Measurements from ENCODE around the gene ERP27.

The ERP27 gene

DNA sequence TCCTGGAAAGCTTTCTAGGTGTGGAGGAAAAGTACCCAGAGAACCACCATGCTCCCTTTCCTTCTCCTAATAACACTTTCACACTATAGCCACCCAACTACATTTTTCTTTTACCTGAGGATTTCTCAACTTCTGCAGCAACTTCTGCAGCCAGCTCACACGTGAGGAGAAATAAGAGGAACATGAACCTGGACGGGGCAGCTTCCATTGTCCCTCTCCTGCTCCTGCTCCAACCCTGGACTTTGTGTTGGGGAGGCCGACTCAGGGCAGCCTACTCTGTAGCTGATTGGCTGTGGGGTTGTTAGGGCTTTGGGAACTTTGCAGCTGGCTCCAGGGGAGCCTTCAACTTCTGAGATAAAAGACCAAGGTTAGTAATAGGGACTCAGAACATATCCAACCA is at the start of gene ERP27:
TSS of gene ERP27 (minus strand) at position 237 of the 400 bp plus-strand sequence. CDS start at position 208, 29 bp downstream.
- DNase-seq, result no peak

DNA sequence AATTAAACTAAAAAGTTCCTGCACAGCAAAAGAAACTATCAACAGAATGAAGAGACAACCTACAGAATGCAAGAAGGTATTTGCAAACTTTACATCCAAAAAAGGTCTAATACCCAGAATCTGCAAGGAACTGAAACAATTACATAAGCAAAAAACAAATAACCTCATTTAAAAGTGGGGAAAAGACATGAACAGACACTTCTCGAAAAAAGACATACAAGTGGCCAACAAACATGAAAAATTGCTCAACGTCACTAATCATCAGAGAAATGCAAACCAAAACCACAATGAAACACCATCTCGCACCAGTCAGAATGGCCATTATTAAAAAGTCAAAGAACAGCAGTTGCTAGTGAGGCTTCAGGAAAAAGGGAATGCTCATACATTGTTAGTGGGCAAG is 49.7 kb upstream of the ERP27 start:
- no peak for DNase-seq

DNA sequence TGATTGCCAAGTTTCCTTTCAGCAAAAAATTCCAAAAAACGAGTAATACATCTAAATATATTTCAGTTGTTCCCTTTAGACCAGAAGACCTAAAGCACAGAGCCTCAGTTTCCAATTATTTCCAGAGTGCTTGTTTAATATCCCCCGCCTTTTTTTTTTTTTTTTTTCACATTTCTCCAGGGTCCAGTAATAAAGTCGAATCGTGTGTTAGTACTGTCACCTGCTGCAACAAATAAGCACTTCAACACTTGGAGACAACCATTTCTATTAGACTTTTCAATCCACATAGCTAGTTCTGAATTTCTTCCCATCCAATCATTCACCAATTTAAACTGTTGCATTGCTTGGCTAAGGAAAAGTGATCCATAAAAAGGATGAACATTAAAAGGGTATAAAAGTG is 48.1 kb upstream of the ERP27 start:
- DNase-seq, result peak; percentile 42

DNA sequence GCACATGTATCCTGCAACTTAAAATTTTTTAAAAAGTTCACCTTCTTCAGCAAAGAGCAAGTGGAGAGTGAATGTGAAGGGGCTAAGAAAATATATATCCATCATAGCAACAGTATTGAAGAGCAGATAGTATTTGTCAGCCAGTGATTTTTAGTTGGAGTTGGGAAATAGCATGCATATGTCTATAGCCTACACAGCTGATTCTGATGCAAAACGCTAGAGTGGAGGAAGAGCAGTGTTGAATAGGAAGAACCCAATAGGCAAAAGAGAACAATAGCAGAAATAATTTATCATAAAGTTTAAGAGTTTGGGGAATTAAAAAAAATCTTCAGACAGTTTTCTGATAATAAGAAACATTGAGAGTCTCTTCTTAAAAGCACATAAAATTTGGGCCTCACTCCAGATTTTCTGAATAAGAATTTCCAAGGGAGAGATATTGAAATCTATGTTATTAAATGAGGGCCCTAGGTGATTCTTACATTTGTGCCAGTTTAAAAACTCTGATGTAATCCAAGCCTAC is 46.5 kb upstream of the ERP27 start:
- DNase-seq, result no peak

DNA sequence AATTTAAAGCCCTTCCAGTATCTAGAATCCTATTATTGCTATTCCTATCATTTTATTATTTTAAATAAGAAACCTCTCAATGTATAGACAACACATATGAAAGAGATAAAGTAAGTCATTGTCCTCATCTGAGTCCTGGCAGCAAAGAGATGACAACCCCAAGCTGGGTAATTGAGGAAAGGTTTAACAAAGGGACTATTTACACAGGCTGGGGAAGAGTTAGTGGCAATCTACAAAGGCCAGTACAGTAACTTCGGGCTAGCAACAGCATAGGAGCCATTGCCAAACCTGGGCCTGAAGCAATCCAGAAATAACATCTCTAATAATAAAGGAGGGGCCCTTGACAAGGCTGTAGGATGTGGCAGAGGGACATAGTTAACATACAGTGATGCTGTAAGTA is 45.7 kb upstream of the ERP27 start:
- no peak for DNase-seq

DNA sequence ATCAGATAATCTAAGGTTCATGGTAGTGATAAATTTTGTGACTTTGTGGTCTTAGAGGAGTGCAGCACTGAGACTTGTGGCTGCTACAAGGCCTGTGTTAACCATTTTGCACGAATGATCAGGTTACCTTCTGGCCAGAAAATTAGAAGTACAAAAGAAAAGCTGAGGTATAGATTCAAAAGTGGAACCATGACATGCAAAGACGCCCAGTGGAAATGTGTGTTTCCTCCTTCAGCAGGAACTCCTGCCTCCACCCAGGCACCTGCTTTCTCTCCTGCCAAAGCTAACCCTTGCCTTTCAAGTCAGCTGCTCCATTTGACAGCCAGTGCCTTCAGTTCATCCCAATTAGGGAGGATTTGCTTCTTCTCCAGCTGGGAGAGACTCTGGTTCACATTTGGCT is 44.7 kb upstream of the ERP27 start:
- no peak for DNase-seq

DNA sequence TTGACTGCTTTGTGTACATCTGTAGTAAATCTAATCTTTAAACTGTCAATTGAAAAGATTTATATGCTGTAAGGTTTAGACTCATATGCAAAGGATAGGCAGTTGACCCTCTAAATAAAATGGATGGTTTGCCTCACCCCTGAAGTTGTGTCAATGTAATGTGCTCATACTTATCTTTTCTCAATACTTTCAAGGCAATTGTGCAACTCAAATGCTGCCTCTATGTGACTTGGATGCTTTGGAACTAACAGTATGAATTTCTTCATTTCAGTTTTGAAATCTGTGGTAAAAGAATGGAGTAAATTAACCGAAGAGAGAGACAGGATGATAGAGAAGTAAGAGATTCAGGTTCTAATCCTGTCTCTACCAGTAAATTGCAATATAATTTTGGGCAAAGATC is 44.2 kb upstream of the ERP27 start:
- DNase-seq, result no peak

DNA sequence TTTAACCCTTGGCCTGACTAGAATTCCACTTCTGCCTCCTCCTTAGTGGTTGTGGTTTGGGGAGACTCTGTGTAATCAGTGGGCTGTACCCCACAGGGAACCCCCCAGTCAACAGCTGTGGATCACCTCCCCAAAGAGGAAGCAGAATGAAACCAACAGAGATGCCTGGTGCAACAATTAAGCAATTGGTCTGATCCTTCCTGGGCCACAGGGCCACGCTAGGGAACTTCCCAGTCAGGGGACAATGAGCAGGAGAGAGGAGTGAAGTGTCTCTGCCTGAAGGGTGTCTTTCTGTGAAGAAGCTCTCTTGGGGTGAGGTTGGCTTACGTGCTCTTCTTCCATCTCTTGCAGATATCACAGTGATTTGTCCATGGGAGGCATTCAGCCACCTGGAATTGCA is 42.7 kb upstream of the ERP27 start:
- DNase-seq, result no peak

DNA sequence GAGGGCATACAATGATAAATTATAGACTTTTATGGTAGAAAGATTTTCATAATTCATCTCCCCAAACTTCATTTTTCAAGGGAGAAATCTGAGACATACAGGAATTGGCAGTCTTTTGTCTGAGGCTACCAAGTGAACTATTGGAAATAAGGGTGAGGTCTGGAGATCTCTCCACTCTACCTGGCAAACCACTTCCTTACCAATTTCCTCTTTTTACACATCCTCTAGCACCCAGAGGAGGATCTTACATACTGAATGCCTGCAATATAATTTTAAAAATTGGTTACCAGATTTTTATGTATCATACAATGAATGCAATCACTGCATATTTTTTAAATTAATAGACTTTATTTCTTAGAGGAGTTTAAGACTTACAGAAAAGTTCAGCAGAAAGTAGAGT is 41.1 kb upstream of the ERP27 start:
- DNase-seq, result no peak

DNA sequence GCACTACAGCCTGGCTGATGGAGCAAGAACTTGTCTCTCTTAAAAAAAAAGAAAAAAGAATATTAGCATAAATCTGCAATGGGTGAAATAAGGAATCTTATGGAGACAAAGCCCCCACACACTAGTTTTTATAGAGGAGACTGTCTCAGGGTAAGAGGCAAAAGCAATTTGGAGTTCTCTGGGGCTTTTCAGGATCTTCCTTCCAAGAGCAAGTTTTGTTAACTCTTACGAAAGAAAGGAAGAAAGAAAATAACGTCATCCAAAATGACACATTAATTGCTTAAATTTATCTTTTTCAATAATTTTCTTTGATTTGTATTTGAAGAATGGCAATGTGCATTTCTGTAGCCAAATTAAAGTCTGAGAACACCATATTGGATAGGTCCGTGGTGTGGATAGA is 38.3 kb upstream of the ERP27 start:
- no peak for DNase-seq

DNA sequence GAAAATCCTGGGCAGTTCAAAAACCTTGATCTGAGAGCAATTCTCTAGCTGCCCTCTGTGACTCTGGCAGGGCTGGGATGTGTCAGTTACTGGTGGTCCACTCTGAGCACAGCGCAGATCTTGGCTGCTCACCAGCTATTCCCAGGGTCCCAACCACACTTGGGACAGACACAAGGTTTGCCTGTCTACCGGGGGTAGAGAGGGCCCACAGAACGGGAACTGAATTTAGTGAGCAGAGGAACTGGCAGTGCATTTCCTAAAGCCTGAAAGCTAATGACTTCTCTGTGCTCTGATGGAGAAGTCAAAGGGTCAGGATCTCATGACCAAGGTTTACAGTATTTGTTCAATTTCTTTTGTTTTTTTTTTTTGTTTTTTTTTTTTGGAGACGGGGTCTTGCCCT is 37.1 kb upstream of the ERP27 start:
- DNase-seq, result no peak

DNA sequence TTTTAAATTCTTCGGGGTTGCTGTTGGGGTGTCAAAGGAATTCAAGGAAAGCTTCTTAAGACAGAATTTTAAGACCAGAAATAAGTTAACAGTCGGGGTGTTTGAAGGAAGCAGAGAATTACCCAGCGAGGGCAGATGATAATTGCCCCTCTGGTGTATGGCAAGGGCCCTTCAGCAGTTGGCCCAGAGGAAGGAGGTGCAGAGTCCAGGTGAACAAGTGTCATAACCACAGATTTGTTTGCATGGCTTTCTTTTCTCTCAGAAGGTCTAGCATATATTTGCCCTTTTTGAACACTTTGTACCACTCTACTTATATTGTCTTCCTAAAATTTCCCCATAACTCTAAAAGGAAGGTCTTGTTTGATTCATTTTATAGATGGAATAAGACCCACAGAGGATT is 36.3 kb upstream of the ERP27 start:
- DNase-seq, result no peak

DNA sequence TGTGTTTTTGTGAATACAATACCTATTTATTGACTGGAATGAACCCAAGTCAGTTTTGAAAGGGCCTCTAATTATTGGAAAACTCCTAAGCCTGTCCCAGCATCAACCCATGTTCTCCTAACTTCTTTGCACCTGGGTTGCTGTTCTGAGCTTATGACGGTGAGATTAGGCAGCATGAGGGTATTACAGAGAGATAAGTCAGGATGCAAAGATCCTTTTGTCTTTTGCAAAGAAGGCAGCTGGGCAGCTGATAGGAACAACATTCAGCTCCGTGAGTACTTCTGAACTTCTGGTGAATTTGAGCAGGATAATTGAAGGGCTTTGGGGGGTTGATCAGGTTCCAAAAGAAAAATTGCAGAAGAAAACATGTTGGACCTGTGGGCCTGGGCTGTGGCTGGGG is 34.5 kb upstream of the ERP27 start, which contains the start of gene PDE6H:
TSS of gene PDE6H (plus strand) at position 227 of the 400 bp plus-strand sequence. CDS start 4,971 bp downstream, outside the sequence.
- no peak for DNase-seq

DNA sequence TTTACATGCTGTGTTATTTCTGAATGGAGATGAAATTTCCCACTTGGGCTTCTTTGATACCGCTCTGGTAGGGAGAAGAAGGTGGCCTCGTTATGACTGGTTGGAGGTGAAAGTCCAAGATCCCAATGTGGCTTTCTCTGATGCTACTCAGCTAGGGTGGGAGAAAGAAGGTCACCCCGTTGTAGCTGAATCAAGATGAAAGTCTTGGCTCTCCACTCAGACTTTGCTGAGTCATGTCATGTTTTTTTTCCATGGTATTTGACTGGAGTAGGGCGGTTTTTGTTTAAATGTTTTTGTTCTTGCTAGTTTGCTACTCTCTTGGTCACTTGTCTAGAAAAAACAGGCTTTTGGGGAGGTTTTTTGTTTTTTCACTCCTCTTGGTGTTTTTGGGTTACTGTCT is 32.1 kb upstream of the ERP27 start:
- peak; percentile 32 for DNase-seq

DNA sequence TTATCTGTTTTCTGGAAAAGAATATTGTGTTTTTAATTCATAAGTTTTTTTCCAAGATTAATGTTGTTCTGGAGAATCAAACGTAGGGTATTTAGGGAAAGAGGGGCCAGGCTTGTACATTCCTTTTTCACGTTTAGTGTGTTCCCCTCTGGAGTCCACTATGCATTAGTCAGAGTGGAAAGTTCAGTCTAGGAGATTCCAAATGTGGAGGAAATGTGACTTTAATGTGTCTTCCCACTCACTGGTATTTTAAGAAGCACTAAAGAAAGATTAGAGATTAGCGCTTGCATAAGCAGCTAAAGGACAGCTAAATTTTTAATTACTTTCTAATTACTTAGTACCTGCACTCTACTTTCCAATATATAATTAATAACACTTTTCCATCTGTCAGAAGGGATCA is 30.1 kb upstream of the ERP27 start:
- DNase-seq, result no peak

DNA sequence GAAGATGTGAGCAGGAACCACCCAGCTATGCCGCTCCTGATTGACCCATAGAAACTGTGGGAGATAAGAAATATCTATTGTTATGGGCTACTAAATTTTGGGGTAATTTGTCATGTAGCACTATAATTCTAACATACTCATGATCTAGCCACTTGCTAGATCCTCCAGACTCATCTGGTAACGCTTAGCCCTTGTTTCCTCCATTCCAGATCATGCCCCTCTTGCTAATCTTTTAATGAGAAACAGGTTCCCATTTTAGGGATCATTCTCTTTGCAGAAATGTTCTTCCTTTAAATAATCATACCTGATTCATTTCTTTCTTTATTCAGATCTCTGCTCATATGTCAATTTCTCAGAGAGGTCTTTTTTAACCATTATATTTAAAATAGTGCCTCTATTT is 26.9 kb upstream of the ERP27 start:
- DNase-seq, result no peak

DNA sequence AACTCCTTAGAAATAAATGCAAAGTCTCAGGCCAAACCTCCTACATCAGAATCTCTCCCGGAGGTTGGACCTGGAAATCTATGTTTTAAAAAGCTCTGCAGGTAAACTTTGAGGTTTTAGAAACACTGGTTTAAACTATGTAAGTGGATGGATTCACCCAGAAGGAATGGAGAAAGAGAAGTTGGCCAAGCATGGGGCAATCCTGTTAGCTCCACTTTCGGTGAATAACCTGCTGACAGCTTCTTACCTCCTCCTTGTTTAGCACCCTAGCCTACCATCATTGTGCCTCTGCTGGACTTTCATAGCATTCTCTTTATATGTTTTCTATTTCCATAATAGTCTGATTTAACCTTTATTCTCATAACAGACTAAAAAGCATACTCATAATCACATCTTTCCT is 26.1 kb upstream of the ERP27 start:
- DNase-seq, result no peak

DNA sequence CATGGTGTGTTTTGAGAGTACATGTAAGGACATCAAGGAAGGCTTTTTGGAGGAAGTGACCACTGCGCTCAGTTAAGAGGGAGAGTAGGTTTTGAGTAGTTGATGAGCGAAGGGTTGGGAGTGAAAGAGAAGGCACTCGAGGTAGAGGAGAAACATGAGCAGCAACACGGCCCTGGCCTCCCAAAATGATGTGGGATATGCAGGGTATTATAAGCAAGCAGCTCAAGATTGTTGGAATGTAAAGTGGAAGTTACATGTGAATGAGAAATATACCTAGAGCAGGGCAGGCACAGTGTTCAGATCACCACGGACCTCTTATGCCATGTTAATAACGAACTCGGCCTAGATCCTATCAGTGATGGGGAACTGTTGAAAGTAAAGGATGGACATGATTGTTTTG is 25.2 kb upstream of the ERP27 start:
- no peak for DNase-seq

DNA sequence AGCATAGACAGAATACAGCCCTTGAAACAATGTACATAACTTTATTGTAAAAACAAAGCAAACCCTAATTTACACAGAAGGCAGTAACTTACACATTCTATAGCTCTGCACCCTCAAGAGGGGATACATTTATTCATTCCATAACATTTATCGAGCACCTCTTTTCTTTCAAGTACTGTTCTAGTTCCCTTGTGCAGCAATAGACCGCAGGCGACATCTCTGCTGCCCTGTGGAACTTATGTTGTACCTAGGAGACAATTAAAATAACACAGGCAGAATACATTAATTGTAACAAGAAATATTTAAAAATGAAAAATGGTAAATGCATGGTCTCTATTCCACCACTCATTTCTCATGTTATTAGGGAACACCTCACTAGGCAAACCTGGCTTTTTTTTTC is 24.5 kb upstream of the ERP27 start:
- no peak for DNase-seq

DNA sequence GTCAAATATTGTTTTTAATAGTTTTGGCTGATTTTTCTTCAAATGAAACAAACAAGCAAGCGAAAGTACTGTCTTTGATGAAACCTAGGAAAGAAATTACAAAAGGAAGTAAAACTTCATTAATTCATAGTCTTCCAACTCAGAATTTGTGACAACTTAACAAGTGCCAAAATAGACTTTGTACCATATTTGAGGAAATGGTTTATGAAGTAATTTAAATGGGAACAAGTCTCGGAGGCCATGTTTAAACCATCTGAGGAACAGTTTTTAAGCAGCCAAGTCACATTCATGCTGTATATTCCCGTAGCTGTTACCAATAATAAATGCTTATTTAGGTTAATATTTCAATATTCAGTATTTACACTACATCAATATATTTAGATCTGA is 23.8 kb upstream of the ERP27 start:
- DNase-seq, result no peak

DNA sequence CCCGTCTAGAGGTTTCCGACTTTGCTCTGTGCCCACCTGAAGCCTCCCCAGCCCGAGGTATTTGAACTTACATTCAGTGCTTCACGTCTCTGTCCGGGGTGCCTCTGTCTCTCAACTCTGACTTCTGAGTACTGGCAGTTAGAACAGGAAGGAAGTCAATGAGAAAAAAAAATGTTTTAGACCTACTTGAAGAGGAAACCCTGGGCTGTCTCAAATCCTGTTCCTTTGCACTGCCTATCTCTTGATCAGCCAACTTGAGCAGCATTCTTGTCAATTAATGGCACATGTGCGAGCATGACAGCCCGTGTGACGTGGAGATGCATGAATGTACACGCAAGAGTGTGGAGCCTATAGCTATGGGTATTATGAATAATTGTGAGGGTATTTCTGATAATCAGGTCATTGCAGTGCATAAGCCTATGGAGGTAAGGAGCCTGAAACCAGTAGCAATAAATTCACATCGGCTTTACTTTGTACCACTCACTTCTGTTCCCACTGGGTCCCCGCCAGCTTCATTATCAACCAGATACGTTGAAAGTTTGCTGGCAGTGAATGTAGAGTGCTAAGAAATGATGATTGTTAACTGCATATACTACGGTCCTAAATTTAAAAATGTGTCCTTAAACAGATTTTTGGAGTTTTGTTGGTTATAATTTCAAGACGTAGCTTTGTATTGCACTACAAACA is 23.3 kb upstream of the ERP27 start, which contains the start of gene ARHGDIB:
TSS of gene ARHGDIB (minus strand) at position 136 of the 687 bp plus-strand sequence. CDS start 10,889 bp downstream, outside the sequence.
- peak; percentile 21 for DNase-seq

DNA sequence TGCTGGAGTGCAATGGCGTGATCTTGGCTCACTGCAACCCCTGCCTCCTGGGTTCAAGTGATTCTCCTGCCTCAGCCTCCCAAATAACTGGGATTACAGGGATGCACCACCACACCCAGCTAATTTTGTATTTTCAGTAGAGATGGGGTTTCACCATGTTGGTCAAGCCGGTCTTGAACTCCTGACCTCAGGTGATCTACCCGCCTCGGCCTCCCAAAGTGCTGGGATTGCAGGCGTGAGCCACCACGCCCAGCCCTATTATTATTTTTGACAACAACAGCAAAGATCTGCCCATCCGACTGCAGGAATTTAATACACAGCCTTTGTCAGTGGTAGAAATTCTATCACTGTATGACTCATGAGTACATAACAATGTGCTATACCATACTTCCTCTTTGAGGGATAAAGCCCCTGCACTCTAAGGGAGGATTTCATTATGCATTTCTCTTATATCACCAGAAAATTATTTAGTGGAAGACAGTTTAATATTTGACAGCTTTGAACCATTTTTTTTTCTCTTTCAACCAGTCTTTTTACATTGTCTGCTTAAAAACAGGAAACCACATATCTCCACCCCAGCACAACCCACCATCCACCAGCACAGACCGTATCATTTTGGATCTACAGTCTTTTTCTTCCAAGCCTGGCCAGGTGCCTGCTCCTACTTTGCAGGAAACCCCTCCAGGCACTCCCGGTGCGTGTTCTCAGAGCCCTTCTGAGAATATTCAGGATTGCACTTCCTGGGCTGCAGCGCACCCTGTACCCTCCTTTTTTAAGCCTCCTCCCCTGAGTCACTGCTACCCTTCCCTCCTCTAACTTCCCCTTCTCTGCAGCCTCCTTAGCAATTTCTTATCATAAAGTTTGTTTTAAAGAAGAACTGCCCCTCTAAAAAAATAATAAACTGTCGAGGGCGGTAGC is 22.5 kb upstream of the ERP27 start:
- peak; percentile 60 for DNase-seq

DNA sequence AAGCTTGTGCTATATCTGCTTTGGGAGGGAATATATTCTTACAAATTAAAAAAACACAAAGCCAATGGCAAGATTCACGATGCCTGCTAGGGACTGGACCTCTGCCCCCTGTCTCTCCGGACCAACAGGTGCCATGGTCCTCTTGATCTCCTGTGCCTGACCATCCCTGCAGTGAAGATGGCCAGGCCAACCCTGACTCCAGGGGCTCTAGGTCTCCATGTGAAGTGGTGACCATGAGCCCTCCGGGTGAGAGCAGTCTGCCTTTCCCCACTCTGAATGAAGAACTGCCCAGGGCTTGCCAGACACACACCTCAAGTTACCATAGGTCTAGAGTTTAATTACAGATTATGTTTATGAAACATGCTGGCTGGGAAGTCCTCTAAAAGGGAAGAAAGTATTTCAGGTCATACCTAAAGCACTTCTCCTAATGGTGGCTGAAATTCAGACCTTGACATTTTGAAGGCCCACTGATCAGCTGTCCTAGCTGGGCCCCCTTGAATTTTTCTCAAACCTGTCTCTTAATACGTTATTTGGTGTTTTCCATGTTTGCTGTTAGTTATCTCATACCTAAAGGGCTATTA is 21.7 kb upstream of the ERP27 start:
- no peak for DNase-seq

DNA sequence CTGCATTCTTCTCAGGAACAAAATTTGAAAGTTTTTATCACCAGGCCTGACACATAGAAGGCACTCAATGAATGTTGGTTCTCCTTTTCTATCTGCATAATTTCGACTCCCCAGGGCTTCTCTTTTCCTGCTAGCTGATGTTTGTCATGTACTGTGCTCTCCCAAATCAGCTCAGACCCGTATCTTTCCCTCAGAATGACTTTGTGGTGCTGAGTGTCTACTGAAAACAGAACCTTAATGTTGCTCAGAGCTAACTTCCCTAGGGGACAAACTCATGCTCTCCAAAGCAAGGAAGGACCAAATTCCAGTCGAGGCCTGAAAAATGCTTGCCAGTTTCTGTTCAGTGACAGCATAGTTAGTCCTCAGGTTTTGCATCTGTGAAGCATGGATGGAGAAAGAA is 21.1 kb upstream of the ERP27 start:
- no peak for DNase-seq

All from DMS53 (cell line).